Endothelial cell of umbilical vein (primary cell): ENCODE results near the gene CENPU. TPM values are rescaled to one million over a fixed set of nuclear protein-coding genes. Genes with fewer than 3 reads are reported as not detected.

ENCODE experiments used
- BruUV-seq: library from RNA; stranded (reverse); fragments of 400-500 nt; replicated peaks from 2 replicates; lab custom pipeline; 2021; lab: Mats Ljungman, UMichigan
- CTCF ChIA-PET: fragments of 300-600, 350-600 bp; sonication (Branson Sonifier 250); formaldehyde crosslinking; loops from one replicate; lab custom pipeline; 2021; ENCODE audit warnings: antibody characterized with exemption, inconsistent platforms; lab: Charles Lee
- POLR2A ChIA-PET: fragments of 300-600, 350-600 bp; sonication (Branson Sonifier 250); formaldehyde crosslinking; loops from one replicate; lab custom pipeline; 2021; ENCODE audit warnings: antibody characterized with exemption, inconsistent platforms; lab: Charles Lee
- DNase-seq: peaks from one replicate; pipeline ENCODE4 v3.0.0-alpha.2; 2011; ENCODE audit warnings: low read depth, low spot score
- FAIRE-seq: peaks from 2 replicates; lab custom pipeline; 2011; peaks lifted over from hg19 to GRCh38; lab: Jason Lieb, UNC
- H2AFZ ChIP-seq: 2 replicates; pipeline ENCODE4 v1.6.0; 2012; ENCODE audit warnings: low read depth, low read length, control low read depth, inconsistent platforms
- H3K27ac ChIP-seq: 2 replicates; pipeline ENCODE4 v1.5.1; 2011; ENCODE audit warnings: low read depth, mild to moderate bottlenecking, control low read depth, low read length, moderate library complexity; ENCODE audit not compliant: insufficient read depth
- H3K27me3 ChIP-seq, 2 experiments: 2 replicates each; pipeline versions ENCODE4 v1.6.0 to v1.6.1; 2011; ENCODE audit warnings: low read length in 2 of 2, mixed read lengths in 1 of 2; ENCODE audit not compliant: control insufficient read depth in 2 of 2, insufficient read depth in 2 of 2
- H3K36me3 ChIP-seq, 2 experiments: 2 replicates in 1 of 2; 3 replicates in 1 of 2; pipeline ENCODE4 v1.5.1; 2011; ENCODE audit warnings: low read length in 2 of 2, mild to moderate bottlenecking in 1 of 2, moderate library complexity in 1 of 2; ENCODE audit not compliant: control insufficient read depth in 2 of 2, insufficient read depth in 2 of 2; ENCODE audit errors: extremely low read depth in 1 of 2
- H3K4me1 ChIP-seq: 3 replicates; pipeline ENCODE4 v1.5.1; 2011; ENCODE audit warnings: mild to moderate bottlenecking, low read length; ENCODE audit not compliant: control insufficient read depth, insufficient read depth; ENCODE audit errors: extremely low read depth
- H3K4me2 ChIP-seq: 2 replicates; pipeline ENCODE4 v1.6.1; 2011; ENCODE audit warnings: low read length, control low read depth, mixed read lengths; ENCODE audit not compliant: insufficient read depth
- H3K4me3 ChIP-seq, 3 experiments: fragments of 200-600 bp in 1 of 3; sonication (generic), shearing (Covaris generic) in 1 of 3; replicated peaks in 1 of 3; 2 replicates each; pipeline ENCODE4 v1.5.1; 2011 to 2016; ENCODE audit warnings: control low read depth in 3 of 3, low read length in 3 of 3, mild to moderate bottlenecking in 2 of 3, inconsistent platforms in 1 of 3, low read depth in 1 of 3, moderate library complexity in 1 of 3; ENCODE audit not compliant: insufficient read depth in 1 of 3
- H3K79me2 ChIP-seq: 2 replicates; pipeline ENCODE4 v1.6.0; 2012; ENCODE audit warnings: low read length, inconsistent platforms; ENCODE audit not compliant: control insufficient read depth, insufficient read depth
- H3K9ac ChIP-seq: replicated peaks from 2 replicates; pipeline ENCODE3; 2011; ENCODE audit warnings: low read length, control low read depth; ENCODE audit not compliant: insufficient read depth; ENCODE audit errors: extremely low read depth
- H3K9me1 ChIP-seq: replicated peaks from 3 replicates; pipeline ENCODE4 v1.6.0; 2011; ENCODE audit warnings: mild to moderate bottlenecking, low read length; ENCODE audit not compliant: control insufficient read depth, insufficient read depth; ENCODE audit errors: extremely low read depth
- H3K9me3 ChIP-seq: replicated peaks from 2 replicates; pipeline ENCODE4 v1.5.1; 2012; ENCODE audit warnings: low read length, inconsistent platforms; ENCODE audit not compliant: control insufficient read depth, insufficient read depth
- H4K20me1 ChIP-seq: replicated peaks from 2 replicates; pipeline ENCODE3; 2011; ENCODE audit warnings: mild to moderate bottlenecking, low read length; ENCODE audit not compliant: control insufficient read depth, insufficient read depth; ENCODE audit errors: extremely low read depth
- CTCF ChIP-seq, 2 donors: IDR thresholded peaks; 1 replicate in 1 of 2; 2 replicates in 1 of 2; pipeline ENCODE4 v1.5.1; 2011; ENCODE audit warnings: low read length in 2 of 2, mild to moderate bottlenecking in 2 of 2, moderate library complexity in 2 of 2, control low read depth in 1 of 2, inconsistent platforms in 1 of 2, low read depth in 1 of 2; ENCODE audit not compliant: insufficient read depth in 1 of 2; ENCODE audit errors: extremely low read depth in 1 of 2
- EZH2 ChIP-seq: IDR thresholded peaks from 2 replicates; pipeline ENCODE4 v1.6.1; 2012; ENCODE audit warnings: borderline replicate concordance, low read depth, mild to moderate bottlenecking, moderate library complexity, low read length, inconsistent platforms; ENCODE audit not compliant: severe bottlenecking
- FOS ChIP-seq: IDR thresholded peaks from 2 replicates; pipeline ENCODE4 v1.6.1; 2011; ENCODE audit warnings: mild to moderate bottlenecking, low read length, moderate library complexity, borderline replicate concordance; ENCODE audit not compliant: insufficient read depth
- GATA2 ChIP-seq: IDR thresholded peaks from 2 replicates; pipeline ENCODE4 v1.7.0; 2011; ENCODE audit warnings: low read depth, mild to moderate bottlenecking, moderate library complexity, mixed read lengths, low read length; ENCODE audit not compliant: insufficient read length, insufficient read depth
- JUN ChIP-seq: IDR thresholded peaks from 2 replicates; pipeline ENCODE4 v1.6.1; 2011; ENCODE audit warnings: borderline replicate concordance, low read depth; ENCODE audit not compliant: insufficient read length, insufficient read depth
- MAX ChIP-seq: IDR thresholded peaks from 2 replicates; pipeline ENCODE4 v1.6.1; 2011; ENCODE audit not compliant: insufficient read depth, insufficient read length
- MYC ChIP-seq: IDR thresholded peaks from one replicate; pipeline ENCODE4 v1.6.1; 2011; ENCODE audit warnings: mild to moderate bottlenecking, low read depth, low read length
- POLR2A ChIP-seq: IDR thresholded peaks from 2 replicates; pipeline ENCODE4 v1.6.1; 2012; ENCODE audit warnings: low read depth, mild to moderate bottlenecking, control low read depth, low read length
- POLR2AphosphoS5 ChIP-seq: IDR thresholded peaks from 2 replicates; pipeline ENCODE4 v1.6.1; 2012; ENCODE audit warnings: low read depth, mild to moderate bottlenecking, control low read depth, low read length, moderate library complexity; ENCODE audit not compliant: insufficient read depth
- dilution Hi-C: fragments of 300-500 bp; cut with MboI; formaldehyde crosslinking; loops from one replicate; pipeline ENCODE4 v1.15.0; 2019; ENCODE audit warnings: low sequenced_read_pairs; ENCODE audit not compliant: extremely low pct_ligation_motif_present
- intact Hi-C: fragments of 100-400 bp; cut with micrococcal nuclease; formaldehyde crosslinking; loops from one replicate; pipeline ENCODE4 v1.10.0; 2022
- polyA plus RNA-seq, 4 experiments: library from polyadenylated mRNA; depleted of rRNA in 3 of 4; stranded (reverse) in 3 of 4; unstranded in 1 of 4; fragments of >200 nt; gene quantifications; 2 replicates each; pipeline versions ENCODE4 v1.2.1 to v1.2.3, GENCODE V29; 2011 to 2012; ENCODE audit warnings: missing spikeins in 1 of 4
- total RNA-seq: library from RNA; stranded (reverse); gene quantifications from 2 replicates; pipeline ENCODE4 v1.2.3, GENCODE V29; 2021

Gene CENPU
- total and polyA plus RNA-seq, 2 donors (not counting 3 experiments of a cell fraction or from before 2014, with no cell fraction given): 7.0 to 37.9 TPM

- Histone ChIP-seq H3K9me1 (no peaks in the 10 kb centered on the region), H3K36me3 (peaks cover 2 to 3% of the 10 kb centered on the region in 2 experiments), H3K27me3 (no peaks in the 10 kb centered on the region), H3K27ac (peak overlapping the region; percentile 12), H3K4me2 (no peak overlapping the region), H3K9ac (no peak overlapping the region), H3K4me3 (no peak overlapping the region), H2AFZ (no peak overlapping the region), H4K20me1 (no peaks in the 10 kb centered on the region), H3K4me1 (peaks cover 18% of the 10 kb centered on the region), H3K79me2 (no peaks in the 10 kb centered on the region), H3K9me3 (no peaks in the 10 kb centered on the region)
- intact Hi-C loops: loop anchor here (1.0 kb wide), 1 partner anchor 40 kb away; no protein-coding TSS in a partner anchor
- no peak for TF ChIP-seq FOS
- no TSS peak for BruUV-seq
- dilution Hi-C loops: no loop called here
- FAIRE-seq (no peak), DNase-seq (no peak)
- POLR2A ChIA-PET: interaction anchor here (0.9 kb wide), 1 partner anchor 41 kb away, joined by 3 read pairs; the partner anchor contains the start of genes CASP3 and PRIMPOL
- CTCF ChIA-PET: interaction anchor here (1.7 kb wide), 1 partner anchor 426 kb away, joined by 6 read pairs; no protein-coding TSS in a partner anchor
Measured at GRCh38 chr4:184689681-184690080, 44.2 kb downstream of the CENPU start.

- Histone ChIP-seq H2AFZ (no peak overlapping the region), H3K79me2 (no peaks in the 10 kb centered on the region), H3K4me1 (peaks cover 18% of the 10 kb centered on the region), H3K9ac (peak overlapping the region; percentile 53), H3K36me3 (peaks cover 0 to 2% of the 10 kb centered on the region in 2 experiments), H3K4me2 (peak overlapping the region; percentile 41), H3K9me3 (no peaks in the 10 kb centered on the region), H3K27ac (peak overlapping the region; percentile 77), H3K9me1 (no peaks in the 10 kb centered on the region), H3K4me3 (no peak overlapping the region), H3K27me3 (no peaks in the 10 kb centered on the region), H4K20me1 (no peaks in the 10 kb centered on the region)
- peak; percentile 73 for TF ChIP-seq MYC
- TF ChIP-seq POLR2AphosphoS5: peak; percentile 98
- TF ChIP-seq JUN: peak; percentile 94
- peak; percentile 67 for TF ChIP-seq GATA2
- TF ChIP-seq EZH2: no peak
- peak; percentile 100 for TF ChIP-seq FOS
- TF ChIP-seq POLR2A: peak; percentile 54
- TF ChIP-seq MAX: peak; percentile 31
- TF ChIP-seq CTCF (IDR thresholded peaks at IDR 0.05; ENCODE audit: extremely low read depth in 1 of 2, insufficient read depth in 1 of 2, low read depth in 1 of 2, low read length in 2 of 2): no peak
- CTCF ChIA-PET: interaction anchor here (1.0 to 1.9 kb wide), 6 partner anchors 20 to 424 kb away, joined by 3 to 6 read pairs (median 4); partner anchors contain the start of gene CENPU
- FAIRE-seq (peak; percentile 96), DNase-seq (peak; percentile 93)
- POLR2A ChIA-PET: interaction anchor here (0.6 kb wide), 1 partner anchor 39 kb away, joined by 3 read pairs; the partner anchor contains the start of genes CASP3 and PRIMPOL
- intact Hi-C loops (loop anchor here (1.0 kb wide), 6 partner anchors 39 to 424 kb away; partner anchors contain the start of genes CASP3, CENPU, IRF2 and PRIMPOL), dilution Hi-C loops (no loop called here)
- BruUV-seq: no TSS peak
Measured at GRCh38 chr4:184688447-184688846, 45.4 kb downstream of the CENPU start.
